GM23338 (cell line): Measurements from ENCODE around the gene DAAM1. TPM values are rescaled to one million over a fixed set of nuclear protein-coding genes. Genes with fewer than 3 reads are reported as not detected.

Experiments
- ATAC-seq: fragments of 200-7000 bp; cut with Tn5 transposase; 3 replicates; pipeline ENCODE4 v1.9.1; 2020
- DNase-seq: peaks from one replicate; pipeline ENCODE4 v3.0.0-alpha.2; 2015; ENCODE audit warnings: low spot score
- H2AFZ ChIP-seq: fragments of 200-600 bp; sonication (generic); 2 replicates; pipeline ENCODE4 v1.8.0; 2016; ENCODE audit warnings: antibody characterized with exemption, mild to moderate bottlenecking, moderate library complexity
- H3F3A ChIP-seq: fragments of 200-600 bp; sonication (generic); replicated peaks from 2 replicates; pipeline ENCODE4 v1.8.0; 2017; ENCODE audit warnings: antibody characterized with exemption, mixed run types, low read depth
- H3K27ac ChIP-seq: fragments of 200-600 bp; sonication (generic); 2 replicates; pipeline ENCODE4 v1.6.1; 2016; ENCODE audit warnings: low read depth
- H3K27me3 ChIP-seq: fragments of 200-600 bp; sonication (generic); 2 replicates; pipeline ENCODE4 v1.8.0; 2016; ENCODE audit warnings: mild to moderate bottlenecking, mixed run types, moderate library complexity; ENCODE audit not compliant: insufficient read depth
- H3K36me3 ChIP-seq: fragments of 200-600 bp; sonication (generic); 2 replicates; pipeline ENCODE4 v1.8.0; 2016; ENCODE audit warnings: mild to moderate bottlenecking; ENCODE audit not compliant: insufficient read depth
- H3K4me1 ChIP-seq: fragments of 200-600 bp; sonication (generic); 2 replicates; pipeline ENCODE4 v1.8.0; 2016; ENCODE audit warnings: mild to moderate bottlenecking, moderate library complexity; ENCODE audit not compliant: insufficient read depth
- H3K4me2 ChIP-seq: fragments of 200-600 bp; sonication (generic); 2 replicates; pipeline ENCODE4 v1.7.1; 2017; ENCODE audit warnings: mixed run types
- H3K4me3 ChIP-seq: fragments of 200-600 bp; sonication (generic); 2 replicates; pipeline ENCODE4 v1.6.1; 2016; ENCODE audit warnings: mixed run types
- H3K79me2 ChIP-seq: fragments of 200-600 bp; sonication (generic); replicated peaks from 2 replicates; pipeline ENCODE4 v1.8.0; 2017; ENCODE audit warnings: mild to moderate bottlenecking; ENCODE audit not compliant: insufficient read depth
- H3K9me2 ChIP-seq: fragments of 200-600 bp; sonication (generic); 2 replicates; pipeline ENCODE4 v1.8.0; 2017; ENCODE audit not compliant: insufficient read depth
- H4K20me1 ChIP-seq: fragments of 200-600 bp; sonication (generic); replicated peaks from 2 replicates; pipeline ENCODE4 v1.8.0; 2017; ENCODE audit warnings: mild to moderate bottlenecking; ENCODE audit not compliant: insufficient read depth
- H3K27ac Mint-ChIP-seq: 2 replicates; pipeline ENCODE4 v1.8.0; 2020; ENCODE audit warnings: inconsistent platforms, mild to moderate bottlenecking, moderate library complexity, mixed read lengths
- H3K27me3 Mint-ChIP-seq: 3 replicates; pipeline ENCODE4 v1.8.0; 2022; ENCODE audit warnings: low read depth, mild to moderate bottlenecking, moderate library complexity, mixed read lengths, inconsistent platforms; ENCODE audit not compliant: insufficient read depth, poor library complexity
- H3K36me3 Mint-ChIP-seq: 3 replicates; pipeline ENCODE4 v1.8.0; 2021; ENCODE audit warnings: low read depth, mild to moderate bottlenecking, inconsistent platforms, moderate library complexity, mixed read lengths
- H3K4me1 Mint-ChIP-seq: 3 replicates; pipeline ENCODE4 v1.8.0; 2020; ENCODE audit warnings: mild to moderate bottlenecking, inconsistent platforms, mixed read lengths
- H3K4me3 Mint-ChIP-seq: 3 replicates; pipeline ENCODE4 v1.8.0; 2021; ENCODE audit warnings: moderate library complexity, mild to moderate bottlenecking, inconsistent platforms, mixed read lengths
- H3K9me3 Mint-ChIP-seq: 3 replicates; pipeline ENCODE4 v1.8.0; 2020; ENCODE audit warnings: moderate library complexity, mild to moderate bottlenecking, inconsistent platforms, mixed read lengths
- CREB1 ChIP-seq: fragments of 250-450 bp; sonication (Bioruptor Pico); IDR thresholded peaks from 2 replicates; pipeline ENCODE4 v1.5.0; 2020; ENCODE audit warnings: low read depth, mild to moderate bottlenecking, moderate library complexity
- CTCF ChIP-seq, 2 experiments: fragments of 200-600 bp in 1 of 2; sonication (generic) in 1 of 2; conservative IDR thresholded peaks; 2 replicates each; pipeline versions ENCODE4 v1.5.1 to v1.6.1; 2016 to 2017; ENCODE audit warnings: antibody characterized with exemption in 2 of 2, low read depth in 2 of 2, mild to moderate bottlenecking in 2 of 2, moderate library complexity in 1 of 2
- ETS1 ChIP-seq: IDR thresholded peaks from 2 replicates; pipeline ENCODE4 v1.6.1; 2016; ENCODE audit warnings: antibody characterized with exemption
- EZH2 ChIP-seq: fragments of 200-600 bp; sonication (generic); IDR thresholded peaks from one replicate; pipeline ENCODE4 v1.8.0; 2017; ENCODE audit warnings: antibody characterized with exemption, mild to moderate bottlenecking, low read depth; ENCODE audit not compliant: unreplicated experiment
- EZH2phosphoT487 ChIP-seq: fragments of 200-600 bp; sonication (generic); IDR thresholded peaks from one replicate; pipeline ENCODE4 v1.8.1; 2018; ENCODE audit warnings: antibody characterized with exemption; ENCODE audit not compliant: unreplicated experiment
- JUNB ChIP-seq: IDR thresholded peaks from one replicate; pipeline ENCODE4 v1.6.1; 2016; ENCODE audit warnings: antibody characterized with exemption; ENCODE audit not compliant: unreplicated experiment
- NANOG ChIP-seq: IDR thresholded peaks from 2 replicates; pipeline ENCODE4 v1.6.1; 2016; ENCODE audit warnings: antibody characterized with exemption, borderline replicate concordance
- POLR2AphosphoS5 ChIP-seq: IDR thresholded peaks from 2 replicates; pipeline ENCODE4 v1.6.1; 2016; ENCODE audit warnings: antibody characterized with exemption, low read depth
- REST ChIP-seq: IDR thresholded peaks from one replicate; pipeline ENCODE4 v1.6.1; 2018; ENCODE audit warnings: antibody characterized with exemption; ENCODE audit not compliant: unreplicated experiment
- STAT1 ChIP-seq: IDR thresholded peaks from one replicate; pipeline ENCODE4 v1.6.1; 2016; ENCODE audit warnings: antibody characterized with exemption; ENCODE audit not compliant: unreplicated experiment
- ZNF114 ChIP-seq: fragments of 250-450 bp; sonication (Bioruptor Pico); IDR thresholded peaks from 2 replicates; pipeline ENCODE4 v1.5.0; 2020; ENCODE audit warnings: mild to moderate bottlenecking, moderate library complexity
- ZNF331 ChIP-seq: fragments of 250-450 bp; sonication (Bioruptor Pico); IDR thresholded peaks from 2 replicates; pipeline ENCODE4 v1.5.0; 2020; ENCODE audit warnings: low read depth, mild to moderate bottlenecking, moderate library complexity
- ZNF462 ChIP-seq: fragments of 250-450 bp; sonication (Bioruptor Pico); IDR thresholded peaks from 2 replicates; pipeline ENCODE4 v1.5.0; 2020; ENCODE audit warnings: mild to moderate bottlenecking, moderate library complexity
- polyA plus RNA-seq: library from polyadenylated mRNA; unstranded; fragments of >200 nt; fragmentation: Nextera tagmentation; extraction: Ambion mirVana; gene quantifications from 2 replicates; pipeline ENCODE4 v1.2.1, GENCODE V29; 2016
- total RNA-seq: library from RNA; depleted of rRNA; stranded (reverse); fragments of >200 nt; shearing (Covaris generic); gene quantifications from 2 replicates; pipeline ENCODE4 v1.2.3, GENCODE V29; 2014

The DAAM1 gene
- total and polyA plus RNA-seq, 2 experiments from 2014 or later: 36.3 to 42.1 TPM

- Histone ChIP-seq H2AFZ (no peak overlapping the region), H3K79me2 (no peaks in the 10 kb centered on the region), H3F3A (no peaks in the 10 kb centered on the region), H3K27me3 (no peaks in the 10 kb centered on the region), H3K4me3 (no peak overlapping the region), H4K20me1 (no peaks in the 10 kb centered on the region), H3K9me2 (no peaks in the 10 kb centered on the region), H3K27ac (no peak overlapping the region), H3K4me2 (no peak overlapping the region), H3K36me3 (no peaks in the 10 kb centered on the region), H3K4me1 (0 out of 2 replicates have a peak, but pooled peaks cover 11% of the 10 kb centered on the region)
- no peak for ATAC-seq
- no peaks in the 10 kb centered on the region for H3K27me3 Mint-ChIP-seq
- H3K4me1 Mint-ChIP-seq: peaks cover 17% of the 10 kb centered on the region
- no peaks in the 10 kb centered on the region for H3K9me3 Mint-ChIP-seq
- no peak overlapping the region for H3K4me3 Mint-ChIP-seq
- no peaks in the 10 kb centered on the region for H3K36me3 Mint-ChIP-seq
- H3K27ac Mint-ChIP-seq: no peak overlapping the region
- TF ChIP-seq JUNB (no peak), ETS1 (no peak), ZNF331 (CRISPR knock-in tag) (no peak), ZNF114 (CRISPR knock-in tag) (no peak), EZH2 (no peak), REST (no peak), ZNF462 (CRISPR knock-in tag) (no peak), STAT1 (no peak), CREB1 (no peak), NANOG (no peak), POLR2AphosphoS5 (no peak), EZH2phosphoT487 (no peak), CTCF (conservative IDR thresholded peaks at IDR 0.05; ENCODE audit: low read depth in 2 of 2) (no peak)
- DNase-seq: no peak
Observed at GRCh38 chr14:59317346-59317745, 128.9 kb downstream of the DAAM1 start.
